CD4-positive, alpha-beta T cell treated with Interleukin-12 subunit alpha and Interleukin-12 subunit beta, for 1 hour (primary cell): ENCODE measurements around the gene TMEM117.

Source experiments
- DNase-seq: peaks from one replicate; pipeline ENCODE4 v3.0.0-alpha.2; 2020

TMEM117 gene

DNA sequence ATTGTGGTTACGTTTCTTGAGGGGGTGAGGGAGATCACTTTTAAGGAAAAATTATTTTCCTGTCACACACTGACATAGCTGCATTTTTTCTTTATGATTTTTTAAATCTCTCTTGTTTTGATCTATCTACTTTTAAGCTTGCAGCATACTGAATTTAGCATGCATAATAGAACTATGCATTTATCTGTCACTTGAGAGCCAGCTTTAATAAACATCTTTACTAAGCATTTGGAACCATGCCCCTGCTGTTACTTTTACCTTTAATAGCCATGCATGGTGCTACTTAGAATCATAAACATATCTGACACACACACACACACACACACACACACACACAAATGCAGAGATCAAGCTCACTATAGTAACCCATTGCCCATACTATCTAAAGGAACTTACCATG, 554.0 kb downstream of the TMEM117 start:
- no peak for DNase-seq

DNA sequence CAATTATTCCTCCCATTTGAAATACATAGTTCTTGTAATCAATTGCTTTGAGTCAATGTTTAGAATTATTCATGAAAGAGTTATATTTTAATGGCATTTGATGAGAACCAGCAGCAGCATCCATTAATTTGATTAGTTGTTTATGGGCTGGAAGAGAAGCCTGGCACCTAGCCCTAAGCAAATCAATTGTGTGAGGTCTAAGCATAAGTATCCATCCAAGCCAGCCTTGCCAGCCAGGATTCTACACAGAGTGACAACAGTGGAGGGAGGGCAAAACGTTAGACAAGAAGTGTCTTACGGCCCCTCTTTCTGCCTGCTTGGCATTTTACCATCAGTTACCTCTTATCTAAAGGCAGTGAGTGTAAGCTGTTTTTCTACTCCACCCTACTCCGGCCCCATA, 561.8 kb downstream of the TMEM117 start:
- DNase-seq, result no peak

DNA sequence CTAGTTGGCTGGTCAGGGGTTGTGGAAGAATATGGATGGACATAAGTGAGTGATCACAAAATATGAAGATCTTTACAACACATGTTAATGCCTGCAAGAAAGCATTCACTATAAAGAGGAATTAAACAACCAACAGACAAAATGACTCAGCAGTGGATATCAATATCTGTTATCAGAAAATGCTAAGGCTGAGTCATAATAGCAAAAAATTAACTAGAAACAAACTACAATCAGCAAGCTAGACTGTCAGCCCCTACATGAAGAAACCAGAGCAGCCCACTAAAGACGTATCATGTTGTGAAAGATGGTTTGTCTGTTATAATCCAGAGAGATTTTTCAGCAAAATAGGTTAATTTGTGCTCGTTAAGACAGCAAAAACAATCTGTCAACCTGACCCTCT, 567.3 kb downstream of the TMEM117 start:
- no peak for DNase-seq

DNA sequence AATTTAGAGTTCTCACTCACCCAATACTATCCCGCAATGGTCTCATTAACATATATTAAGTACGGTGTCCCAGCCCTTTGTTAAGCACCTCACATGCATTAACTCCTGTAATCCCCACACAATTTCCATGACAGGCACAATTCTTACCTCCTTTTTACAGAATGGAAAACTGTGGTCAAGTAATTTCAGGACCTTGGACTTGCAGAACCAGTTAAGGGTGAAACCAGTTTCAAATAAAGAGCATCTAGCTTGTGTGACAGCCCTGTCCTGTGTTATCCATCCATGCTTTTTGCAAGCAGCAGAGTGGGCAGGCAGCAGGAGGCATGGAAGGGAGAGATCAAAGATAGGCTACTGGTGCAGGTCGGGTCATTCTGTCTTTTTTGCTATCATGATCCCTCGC, 569.4 kb downstream of the TMEM117 start:
- DNase-seq, result no peak

DNA sequence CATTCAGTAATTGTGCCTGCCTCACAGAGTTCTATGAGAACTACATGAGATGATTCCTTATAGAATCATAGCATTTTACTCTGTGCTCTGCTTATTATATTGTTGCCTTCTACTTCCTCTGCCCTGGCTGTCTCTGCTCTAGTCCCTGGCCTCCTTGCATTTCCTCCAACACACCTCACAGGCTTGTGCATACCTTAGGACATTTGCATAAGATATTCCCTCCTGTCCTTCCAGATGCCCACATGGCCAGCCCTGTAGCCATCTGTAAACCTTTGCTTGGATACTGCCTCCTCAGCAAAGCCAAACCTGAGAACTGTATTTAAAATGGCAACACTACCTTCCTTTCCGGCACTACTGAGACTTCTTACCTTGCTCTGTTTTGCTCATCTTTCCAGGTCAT, 586.7 kb downstream of the TMEM117 start:
- DNase-seq, result no peak

DNA sequence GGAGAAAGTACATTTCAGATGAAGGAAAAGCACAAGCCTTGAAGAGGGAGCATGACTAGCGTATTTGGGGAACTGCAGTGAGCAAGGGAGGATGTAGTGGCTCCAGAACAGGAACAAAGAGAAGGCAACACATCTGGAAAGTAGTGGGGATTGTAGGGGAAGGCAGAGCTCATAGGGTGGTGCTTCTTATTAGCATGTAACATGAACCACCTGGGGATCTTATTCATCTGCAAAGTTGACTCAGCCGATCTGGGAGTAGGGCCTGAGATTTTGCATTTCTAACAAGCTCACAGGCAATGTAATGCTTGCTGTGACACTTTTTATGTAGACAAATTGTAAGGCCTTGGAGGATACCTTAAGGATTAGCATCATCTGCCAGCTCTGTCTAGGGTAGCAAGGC, 592.9 kb downstream of the TMEM117 start:
- DNase-seq, result no peak

DNA sequence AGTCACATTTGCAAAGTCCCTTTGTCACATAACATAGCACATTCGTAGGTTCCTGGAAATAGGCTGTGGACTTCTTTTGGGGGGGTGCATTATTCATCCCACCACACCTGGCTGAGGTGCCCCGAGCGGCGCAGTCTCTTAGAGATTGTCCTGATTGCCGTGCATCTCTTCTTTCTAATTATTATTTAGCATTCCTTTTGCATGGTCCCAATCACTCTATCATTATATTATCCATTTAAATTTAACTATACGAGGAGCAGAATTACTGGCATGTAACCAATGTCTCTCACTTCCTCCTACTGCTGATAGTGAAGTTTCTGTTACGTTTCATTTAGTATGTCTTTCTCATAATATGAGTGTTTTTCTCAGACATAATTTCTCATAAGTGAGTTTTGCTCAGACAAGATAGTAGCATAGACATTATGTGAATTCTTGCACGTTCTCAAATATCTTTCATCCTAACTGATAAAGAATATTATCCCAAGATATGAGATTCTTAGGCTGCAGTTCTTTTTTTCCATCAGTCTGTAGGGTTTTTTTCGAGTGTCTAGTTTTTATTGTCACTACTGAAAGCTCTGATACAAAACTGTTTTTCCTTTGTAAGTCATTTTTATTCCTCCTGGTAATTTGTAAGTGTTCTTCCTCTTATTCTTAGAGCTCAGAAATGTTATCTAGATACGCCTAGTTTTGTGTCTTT, 595.9 kb downstream of the TMEM117 start:
- no peak for DNase-seq

DNA sequence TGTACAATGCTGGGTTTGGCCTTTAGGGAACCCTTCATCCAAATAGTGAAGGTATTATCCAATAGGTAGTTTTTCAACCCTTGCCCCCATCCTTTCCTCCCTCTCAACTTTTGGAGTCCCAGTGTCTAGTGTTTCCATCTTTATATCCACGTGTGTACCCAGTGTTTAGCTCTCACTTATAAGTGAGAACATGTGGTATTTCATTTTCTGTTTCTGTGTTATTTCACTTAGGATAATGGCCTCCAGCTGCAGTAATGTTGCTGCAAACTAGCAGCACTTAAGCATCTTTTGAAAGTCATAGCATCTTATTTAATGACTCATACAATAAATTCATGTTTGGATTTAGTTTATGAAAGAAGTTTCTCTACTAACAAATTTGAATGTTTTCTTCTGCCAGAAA, 597.8 kb downstream of the TMEM117 start:
- no peak for DNase-seq

DNA sequence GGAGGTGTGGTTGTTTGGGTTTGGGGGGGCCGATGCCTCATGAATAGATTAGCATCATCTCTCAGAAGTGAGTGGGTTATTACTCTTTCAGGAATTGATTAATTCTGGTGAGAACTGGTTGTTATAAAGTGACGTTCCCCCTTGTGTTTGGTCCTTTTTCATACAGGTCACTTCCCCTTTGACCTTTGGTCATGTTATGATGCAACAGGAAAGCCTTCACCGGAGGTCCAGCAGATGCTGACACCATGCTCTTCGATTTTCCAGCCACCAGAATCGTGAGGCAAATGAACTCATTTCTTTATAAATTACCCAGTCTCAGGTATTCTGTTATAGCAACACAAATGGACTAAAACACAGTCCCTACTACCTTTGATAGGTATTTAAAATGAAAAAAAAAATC, 600.9 kb downstream of the TMEM117 start:
- DNase-seq, result no peak
